ENCODE results near the gene RTN4IP1. TPM values are rescaled to one million over a fixed set of nuclear protein-coding genes. Genes with fewer than 3 reads are reported as not detected.

Gene RTN4IP1
- total and polyA plus RNA-seq, 8 donors = 5.4 to 44.2 (median 9.2) TPM; not detected in 1

DNA sequence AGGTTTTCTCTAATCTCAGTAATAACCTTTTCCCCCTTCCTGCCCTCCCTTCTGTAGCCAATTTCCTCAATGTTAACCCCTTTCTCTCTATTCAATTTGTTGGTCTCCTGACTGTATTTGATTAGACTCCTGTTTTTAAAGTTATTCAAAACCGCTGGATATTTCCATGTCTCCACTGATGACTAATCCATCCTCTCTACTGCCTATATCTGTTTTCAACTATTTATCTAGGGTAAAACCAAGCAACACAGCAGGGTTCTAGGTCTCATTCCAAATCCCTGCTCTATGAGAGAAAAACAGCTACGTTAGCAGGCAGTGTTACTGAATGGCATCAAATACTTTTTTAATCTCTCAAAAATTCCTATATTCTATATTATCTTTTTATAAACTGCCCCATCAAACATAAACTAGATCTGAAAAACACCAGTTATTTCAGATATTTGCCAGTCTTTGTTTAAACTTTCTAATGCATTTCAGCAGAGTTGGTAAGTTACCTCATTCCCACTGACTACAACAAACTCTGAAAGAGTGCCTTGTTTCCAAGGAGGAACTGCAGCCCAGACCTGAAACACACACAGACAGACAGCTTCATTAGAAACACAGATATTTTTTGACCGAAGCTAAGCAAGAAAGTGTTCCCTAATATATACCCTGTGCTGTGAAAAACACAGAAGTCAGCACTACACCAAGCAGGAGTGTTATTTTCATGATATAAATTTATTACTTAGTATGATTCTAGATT lies 8.2 kb downstream of the RTN4IP1 start:
- intact Hi-C loops (cut with DNase I; ENCODE audit: low total_unique reads) = no loop called here
- no peaks in the 10 kb centered on the region for H3K4me1 ChIP-seq
- WGBS, 5 donors = 74 to 88% (median 83%) methylated on average over 3 of the region's 3 CpGs
- H3K4me3 ChIP-seq = no peak overlapping the region
- H3K9me3 ChIP-seq = no peaks in the 10 kb centered on the region
- H3K27me3 ChIP-seq = no peaks in the 10 kb centered on the region
- H3K36me3 ChIP-seq = peaks cover 0 to 15% (median 9%) of the 10 kb centered on the region in 4 donors
- DNase-seq = no peak
- TF ChIP-seq EP300 (IDR thresholded peaks at IDR 0.05) = no peak
- TF ChIP-seq POLR2AphosphoS5 (IDR thresholded peaks at IDR 0.05) = no peak
- no peak for TF ChIP-seq POLR2A (IDR thresholded peaks at IDR 0.05)
- TF ChIP-seq, protein P1, sequence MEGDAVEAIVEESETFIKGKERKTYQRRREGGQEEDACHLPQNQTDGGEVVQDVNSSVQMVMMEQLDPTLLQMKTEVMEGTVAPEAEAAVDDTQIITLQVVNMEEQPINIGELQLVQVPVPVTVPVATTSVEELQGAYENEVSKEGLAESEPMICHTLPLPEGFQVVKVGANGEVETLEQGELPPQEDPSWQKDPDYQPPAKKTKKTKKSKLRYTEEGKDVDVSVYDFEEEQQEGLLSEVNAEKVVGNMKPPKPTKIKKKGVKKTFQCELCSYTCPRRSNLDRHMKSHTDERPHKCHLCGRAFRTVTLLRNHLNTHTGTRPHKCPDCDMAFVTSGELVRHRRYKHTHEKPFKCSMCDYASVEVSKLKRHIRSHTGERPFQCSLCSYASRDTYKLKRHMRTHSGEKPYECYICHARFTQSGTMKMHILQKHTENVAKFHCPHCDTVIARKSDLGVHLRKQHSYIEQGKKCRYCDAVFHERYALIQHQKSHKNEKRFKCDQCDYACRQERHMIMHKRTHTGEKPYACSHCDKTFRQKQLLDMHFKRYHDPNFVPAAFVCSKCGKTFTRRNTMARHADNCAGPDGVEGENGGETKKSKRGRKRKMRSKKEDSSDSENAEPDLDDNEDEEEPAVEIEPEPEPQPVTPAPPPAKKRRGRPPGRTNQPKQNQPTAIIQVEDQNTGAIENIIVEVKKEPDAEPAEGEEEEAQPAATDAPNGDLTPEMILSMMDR (IDR thresholded peaks at IDR 0.05) = no peak
- no peak overlapping the region for H3K27ac ChIP-seq

DNA sequence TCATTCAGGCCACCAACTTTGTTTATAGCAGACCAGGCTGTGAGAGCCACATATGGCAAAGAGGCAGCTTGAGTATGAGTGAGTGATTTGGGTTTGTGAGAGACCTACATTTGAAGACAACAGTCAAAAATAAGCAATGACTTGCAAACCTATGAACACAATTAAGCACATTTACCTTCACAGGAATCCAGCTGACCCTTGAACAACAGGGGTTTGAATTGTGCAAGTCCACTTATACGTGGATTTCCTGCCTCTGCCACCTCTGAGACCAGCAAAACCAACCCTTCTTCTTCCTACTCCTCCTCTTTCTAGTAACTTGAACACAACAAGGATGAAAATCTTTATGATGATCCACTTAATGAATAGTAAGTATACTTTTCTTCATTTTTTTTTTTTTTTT lies 10.1 kb downstream of the RTN4IP1 start:
- peaks cover 0 to 15% (median 9%) of the 10 kb centered on the region in 4 donors for H3K36me3 ChIP-seq
- TF ChIP-seq POLR2AphosphoS5 (IDR thresholded peaks at IDR 0.05) = no peak
- no peak for TF ChIP-seq EP300 (IDR thresholded peaks at IDR 0.05)
- no peak for TF ChIP-seq POLR2A (IDR thresholded peaks at IDR 0.05)
- TF ChIP-seq, protein P1 (IDR thresholded peaks at IDR 0.05) = no peak
- no peak overlapping the region for H3K27ac ChIP-seq
- no peaks in the 10 kb centered on the region for H3K27me3 ChIP-seq
- 77 to 88% (median 81%) methylated on average over 1 of the region's 1 CpG for WGBS, 5 donors
- no peaks in the 10 kb centered on the region for H3K9me3 ChIP-seq
- intact Hi-C loops (cut with DNase I; ENCODE audit: low total_unique reads) = no loop called here
- no peak overlapping the region for H3K4me3 ChIP-seq
- H3K4me1 ChIP-seq = no peaks in the 10 kb centered on the region
- no peak for DNase-seq

DNA sequence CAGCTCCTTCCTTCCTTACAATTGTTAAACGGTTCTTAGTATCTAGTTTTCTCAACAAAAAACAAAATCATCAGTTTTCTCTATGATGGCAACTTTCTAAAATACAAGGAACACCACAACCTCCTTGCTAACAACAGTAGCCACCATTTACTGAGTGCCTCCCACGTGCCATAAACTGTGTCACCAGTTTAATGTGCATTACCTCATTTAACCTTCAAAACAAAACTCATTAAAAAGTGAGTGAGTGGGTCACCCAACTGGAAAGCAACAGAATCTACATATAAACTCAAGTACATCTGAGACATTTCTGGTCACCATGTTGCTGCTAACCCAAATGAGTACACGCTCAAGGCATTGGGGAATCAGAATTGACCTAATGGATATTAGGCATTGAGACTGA lies 11.0 kb downstream of the RTN4IP1 start:
- Histone ChIP-seq H3K27me3 (no peaks in the 10 kb centered on the region), H3K4me3 (no peak overlapping the region), H3K27ac (no peak overlapping the region), H3K36me3 (peaks cover 0 to 15% (median 12%) of the 10 kb centered on the region in 4 donors), H3K4me1 (no peaks in the 10 kb centered on the region), H3K9me3 (no peaks in the 10 kb centered on the region)
- intact Hi-C loops (cut with DNase I; ENCODE audit: low total_unique reads) = no loop called here
- WGBS, 5 donors = 52 to 70% (median 65%) methylated on average over 3 of the region's 3 CpGs
- no peak for DNase-seq
- TF ChIP-seq POLR2AphosphoS5 (IDR thresholded peaks at IDR 0.05) (no peak), EP300 (IDR thresholded peaks at IDR 0.05) (no peak), POLR2A (IDR thresholded peaks at IDR 0.05) (no peak)
- TF ChIP-seq, protein P1 (IDR thresholded peaks at IDR 0.05) = no peak

DNA sequence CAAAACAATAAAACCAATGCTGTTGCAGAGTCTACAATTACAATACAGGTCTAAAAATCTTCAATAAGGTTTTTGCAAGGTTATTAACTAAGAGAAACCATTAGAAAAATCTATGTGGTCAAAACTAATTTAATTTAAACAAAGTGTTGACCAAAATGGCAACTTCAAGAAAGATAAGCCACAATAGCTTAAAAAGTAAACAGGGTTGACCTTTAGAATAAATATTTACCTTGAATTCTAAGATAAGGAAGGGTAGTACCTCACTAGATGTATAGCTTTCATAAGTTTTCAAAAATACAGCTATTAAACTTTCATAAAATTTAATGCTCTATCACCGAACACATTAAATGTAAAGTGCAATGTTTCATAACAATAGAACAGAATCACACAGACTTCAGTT lies 11.4 kb downstream of the RTN4IP1 start:
- no peak for DNase-seq
- TF ChIP-seq EP300 (IDR thresholded peaks at IDR 0.05) (no peak), POLR2AphosphoS5 (IDR thresholded peaks at IDR 0.05) (no peak), POLR2A (IDR thresholded peaks at IDR 0.05) (no peak)
- TF ChIP-seq, protein P1 (IDR thresholded peaks at IDR 0.05) = no peak
- 56 to 74% (median 67%) methylated on average over 1 of the region's 1 CpG for WGBS, 5 donors
- H3K4me3 ChIP-seq = no peak overlapping the region
- no peaks in the 10 kb centered on the region for H3K4me1 ChIP-seq
- H3K9me3 ChIP-seq = no peaks in the 10 kb centered on the region
- no peaks in the 10 kb centered on the region for H3K27me3 ChIP-seq
- H3K27ac ChIP-seq = no peak overlapping the region
- intact Hi-C loops (cut with DNase I; ENCODE audit: low total_unique reads) = no loop called here
- peaks cover 0 to 17% (median 12%) of the 10 kb centered on the region in 4 donors for H3K36me3 ChIP-seq
